Spleen (tissue), 7 donors: Measurements from ENCODE around the gene ZNRD2.

Experiments used
- CTCF ChIP-seq, 11 experiments: fragments of 200-600 bp in 7 of 11; fragments of 450-650 bp in 4 of 11; sonication (generic) in 4 of 11; IDR thresholded peaks in 8 of 11; conservative IDR thresholded peaks in 3 of 11; 1 replicate in 7 of 11; 2 replicates in 4 of 11; pipeline versions ENCODE4 v1.4.0 to v1.8.0; 2016 to 2021; ENCODE audit warnings: antibody characterized with exemption in 11 of 11, inconsistent platforms in 4 of 11, mild to moderate bottlenecking in 1 of 11
- POLR2A ChIP-seq, 3 donors: fragments of 450-650 bp; IDR thresholded peaks; one replicate each; pipeline ENCODE4 v1.5.1; 2017; ENCODE audit warnings: antibody characterized with exemption in 3 of 3, mild to moderate bottlenecking in 1 of 3
- donor health status: DM: no; HTN: no; CAD: no; lungs with moderate emphysema.
- donor health status: DM: no; HTN: no; CAD: no.
- donor health status: DM: no; HTN: no; CAD: no.

- no peak for TF ChIP-seq CTCF (IDR thresholded peaks at IDR 0.05 in 8 of 11, conservative IDR thresholded peaks at IDR 0.05 in 3 of 11)
- TF ChIP-seq POLR2A (IDR thresholded peaks at IDR 0.05), result no peak
These were observed 33.6 kb upstream of the ZNRD2 start for GRCh38 chr11:65536412-65537295.
